Right kidney (tissue), 1 donor: ENCODE data around the gene CNOT2.
"Not testable (repeated sequence)": the region's sequence is repeated elsewhere in the genome, so short reads cannot be mapped to it uniquely, and the experiment has no call there.

Experiments
- DNase-seq: peaks from one replicate; pipeline ENCODE4 v3.0.0-alpha.2; 2016

Gene CNOT2

GRCh38 chr12:70304684-70305555 is 61.7 kb downstream of the CNOT2 start:
- not testable (repeated sequence) for DNase-seq

- DNase-seq, result no peak
Observed at GRCh38 chr12:70305794-70306193, 62.6 kb downstream of the CNOT2 start.

GRCh38 chr12:70306676-70307075 is 63.4 kb downstream of the CNOT2 start:
- DNase-seq, result no peak

- DNase-seq, result no peak
Observed at GRCh38 chr12:70307868-70308267, 64.6 kb downstream of the CNOT2 start.

GRCh38 chr12:70309348-70309747 is 66.1 kb downstream of the CNOT2 start:
- no peak for DNase-seq

- DNase-seq, result no peak
Observed at GRCh38 chr12:70314145-70314544, 70.9 kb downstream of the CNOT2 start.

- DNase-seq, result no peak
Observed at GRCh38 chr12:70317781-70318180, 74.5 kb downstream of the CNOT2 start.

GRCh38 chr12:70319605-70320004 is 76.4 kb downstream of the CNOT2 start:
- no peak for DNase-seq

- no peak for DNase-seq
Observed at GRCh38 chr12:70321191-70321590, 78.0 kb downstream of the CNOT2 start.

GRCh38 chr12:70327541-70327940 is 84.3 kb downstream of the CNOT2 start:
- DNase-seq, result no peak

- DNase-seq, result no peak
Observed at GRCh38 chr12:70329728-70330127, 86.5 kb downstream of the CNOT2 start.

GRCh38 chr12:70330158-70330557 is 86.9 kb downstream of the CNOT2 start:
- no peak for DNase-seq

GRCh38 chr12:70332236-70332635 is 89.0 kb downstream of the CNOT2 start:
- no peak for DNase-seq

GRCh38 chr12:70334742-70335141 is 91.5 kb downstream of the CNOT2 start:
- no peak for DNase-seq

- DNase-seq, result no peak
Observed at GRCh38 chr12:70338531-70338930, 95.3 kb downstream of the CNOT2 start.

GRCh38 chr12:70351076-70351475 is 107.8 kb downstream of the CNOT2 start:
- DNase-seq, result no peak

GRCh38 chr12:70353780-70354660 is 110.8 kb downstream of the CNOT2 start:
- no peak for DNase-seq

- no peak for DNase-seq
Observed at GRCh38 chr12:70354787-70355186, 111.6 kb downstream of the CNOT2 start.

GRCh38 chr12:70355972-70356371 is 112.7 kb downstream of the CNOT2 start:
- no peak for DNase-seq

- DNase-seq, result no peak
Observed at GRCh38 chr12:70359458-70360197, 116.4 kb downstream of the CNOT2 start.

- DNase-seq, result no peak
Observed at GRCh38 chr12:70360218-70360617, 117.0 kb downstream of the CNOT2 start.

- no peak for DNase-seq
Observed at GRCh38 chr12:70364695-70365397, 121.6 kb downstream of the CNOT2 start.
